Fibroblast of lung (primary cell): ENCODE data around the gene IDH1. TPM values are rescaled to one million over a fixed set of nuclear protein-coding genes. Genes with fewer than 3 reads are reported as not detected.

Experiments used
- DNase-seq, 2 donors: peaks; one replicate each; pipeline versions ENCODE4 v3.0.0 to v3.0.0-alpha.2; 2010; ENCODE audit warnings: low read depth in 2 of 2
- H2AFZ ChIP-seq: 2 replicates; pipeline ENCODE4 v1.5.1; 2012; ENCODE audit warnings: low read length, control low read depth, inconsistent platforms
- H3K27ac ChIP-seq: 2 replicates; pipeline ENCODE4 v1.5.1; 2011; ENCODE audit warnings: low read length, control low read depth; ENCODE audit not compliant: insufficient read depth
- H3K27me3 ChIP-seq: 2 replicates; pipeline ENCODE4 v1.5.1; 2011; ENCODE audit warnings: mild to moderate bottlenecking, low read length; ENCODE audit not compliant: control insufficient read depth, insufficient read depth
- H3K36me3 ChIP-seq: 2 replicates; pipeline ENCODE4 v1.5.1; 2011; ENCODE audit warnings: low read length; ENCODE audit not compliant: control insufficient read depth, insufficient read depth
- H3K4me1 ChIP-seq: 2 replicates; pipeline ENCODE4 v1.5.1; 2011; ENCODE audit warnings: low read length; ENCODE audit not compliant: control insufficient read depth, insufficient read depth; ENCODE audit errors: extremely low read depth
- H3K4me2 ChIP-seq: 2 replicates; pipeline ENCODE4 v1.5.1; 2011; ENCODE audit warnings: low read length, control low read depth; ENCODE audit not compliant: insufficient read depth; ENCODE audit errors: extremely low read depth
- H3K4me3 ChIP-seq, 4 experiments: fragments of 200-600 bp in 1 of 4; sonication (generic) in 1 of 4; replicated peaks in 1 of 4; 2 replicates each; pipeline ENCODE4 v1.5.1; 2011 to 2016; ENCODE audit warnings: low read length in 4 of 4, low read depth in 3 of 4, mild to moderate bottlenecking in 3 of 4, control low read depth in 2 of 4, inconsistent platforms in 1 of 4, mixed read lengths in 1 of 4; ENCODE audit not compliant: insufficient read depth in 1 of 4; ENCODE audit errors: control extremely low read depth in 1 of 4
- H3K79me2 ChIP-seq: 2 replicates; pipeline ENCODE4 v1.5.1; 2012; ENCODE audit warnings: mild to moderate bottlenecking, low read length, inconsistent platforms; ENCODE audit not compliant: control insufficient read depth, insufficient read depth
- H3K9ac ChIP-seq: 2 replicates; pipeline ENCODE4 v1.5.1; 2011; ENCODE audit warnings: mild to moderate bottlenecking, low read length, control low read depth; ENCODE audit not compliant: insufficient read depth
- H3K9me3 ChIP-seq: 2 replicates; pipeline ENCODE4 v1.5.1; 2012; ENCODE audit warnings: low read depth, low read length; ENCODE audit not compliant: control insufficient read depth, insufficient read depth
- H4K20me1 ChIP-seq: 2 replicates; pipeline ENCODE4 v1.5.1; 2011; ENCODE audit warnings: low read length; ENCODE audit not compliant: control insufficient read depth, insufficient read depth; ENCODE audit errors: extremely low read depth
- CTCF ChIP-seq, 2 donors: IDR thresholded peaks in 1 of 2; conservative IDR thresholded peaks in 1 of 2; 1 replicate in 1 of 2; 2 replicates in 1 of 2; pipeline ENCODE4 v1.5.1; 2011 to 2012; ENCODE audit warnings: low read length in 2 of 2, control low read depth in 1 of 2, inconsistent platforms in 1 of 2, low read depth in 1 of 2, mild to moderate bottlenecking in 1 of 2
- EZH2 ChIP-seq: IDR thresholded peaks from 2 replicates; pipeline ENCODE4 v1.5.1; 2012; ENCODE audit warnings: low read length, control low read depth, mild to moderate bottlenecking; ENCODE audit errors: missing control alignments
- polyA plus RNA-seq, 2 donors: library from polyadenylated mRNA; depleted of rRNA in 1 of 2; stranded (reverse) in 1 of 2; unstranded in 1 of 2; fragments of >200 nt; gene quantifications; 2 replicates each; pipeline ENCODE4 v1.2.1, GENCODE V29; 2011 to 2012; ENCODE audit warnings: missing spikeins in 1 of 2
- total RNA-seq: library from RNA; depleted of rRNA; stranded (reverse); fragments of >200 nt; gene quantifications from 2 replicates; pipeline ENCODE4 v1.2.1, GENCODE V29; 2014

IDH1 gene
- total and polyA plus RNA-seq, 2 donors (not counting 1 experiment from before 2014, with no cell fraction given), result 199 to 378 TPM

GRCh38 chr2:208294482-208295024, 39.7 kb upstream of the IDH1 start:
- no peak overlapping the region for H2AFZ ChIP-seq
- peaks cover 2% of the 10 kb centered on the region for H3K79me2 ChIP-seq
- no peaks in the 10 kb centered on the region for H3K9me3 ChIP-seq
- H3K9ac ChIP-seq, result no peak overlapping the region
- H3K27ac ChIP-seq, result no peak overlapping the region
- H3K4me2 ChIP-seq, result no peak overlapping the region
- no peaks in the 10 kb centered on the region for H3K27me3 ChIP-seq
- no peak overlapping the region for H3K4me3 ChIP-seq
- H3K36me3 ChIP-seq, result no peaks in the 10 kb centered on the region
- DNase-seq, result no peak
- no peaks in the 10 kb centered on the region for H3K4me1 ChIP-seq
- no peak for TF ChIP-seq EZH2
- TF ChIP-seq CTCF (conservative IDR thresholded peaks at IDR 0.05 in 1 of 2, IDR thresholded peaks at IDR 0.05 in 1 of 2; ENCODE audit: low read depth in 1 of 2, low read length in 2 of 2), result no peak
- H4K20me1 ChIP-seq, result no peaks in the 10 kb centered on the region

GRCh38 chr2:208285853-208286252, 31.0 kb upstream of the IDH1 start:
- H4K20me1 ChIP-seq, result no peaks in the 10 kb centered on the region
- no peak overlapping the region for H3K9ac ChIP-seq
- peaks cover 2% of the 10 kb centered on the region for H3K36me3 ChIP-seq
- H3K4me3 ChIP-seq, result no peak overlapping the region
- H3K9me3 ChIP-seq, result no peaks in the 10 kb centered on the region
- peaks cover 2% of the 10 kb centered on the region for H3K79me2 ChIP-seq
- DNase-seq, result no peak
- TF ChIP-seq CTCF (conservative IDR thresholded peaks at IDR 0.05 in 1 of 2, IDR thresholded peaks at IDR 0.05 in 1 of 2; ENCODE audit: low read depth in 1 of 2, low read length in 2 of 2) (no peak), EZH2 (no peak)
- no peak overlapping the region for H3K4me2 ChIP-seq
- H3K27me3 ChIP-seq, result no peaks in the 10 kb centered on the region
- H3K4me1 ChIP-seq, result no peaks in the 10 kb centered on the region
- no peak overlapping the region for H3K27ac ChIP-seq
- no peak overlapping the region for H2AFZ ChIP-seq

- Histone ChIP-seq H3K4me1 (peaks cover 4% of the 10 kb centered on the region), H3K4me3 (no peak overlapping the region), H3K27me3 (no peaks in the 10 kb centered on the region), H3K36me3 (peaks cover 2% of the 10 kb centered on the region), H3K9ac (no peak overlapping the region), H3K27ac (no peak overlapping the region), H4K20me1 (no peaks in the 10 kb centered on the region), H3K9me3 (no peaks in the 10 kb centered on the region), H2AFZ (no peak overlapping the region), H3K79me2 (peaks cover 2% of the 10 kb centered on the region), H3K4me2 (no peak overlapping the region)
- DNase-seq, result peak; percentile 59 to 70
- no peak for TF ChIP-seq CTCF (conservative IDR thresholded peaks at IDR 0.05 in 1 of 2, IDR thresholded peaks at IDR 0.05 in 1 of 2; ENCODE audit: low read depth in 1 of 2, low read length in 2 of 2)
- no peak for TF ChIP-seq EZH2
Measured at GRCh38 chr2:208280933-208281332, 26.1 kb upstream of the IDH1 start.
